NB4 (cell line): Measurements from ENCODE around the gene DICER1.

Experiments
- DNase-seq: peaks from one replicate; pipeline ENCODE4 v3.0.0; 2010; ENCODE audit warnings: low read depth
- H3K4me3 ChIP-seq: one replicate; pipeline ENCODE4 v1.5.1; 2011; ENCODE audit warnings: mild to moderate bottlenecking, low read depth, low read length, moderate library complexity
- MYC ChIP-seq: IDR thresholded peaks from 2 replicates; pipeline ENCODE4 v1.6.1; 2011; ENCODE audit warnings: low read depth, low read length
- POLR2A ChIP-seq: IDR thresholded peaks from 2 replicates; pipeline ENCODE4 v1.6.1; 2011; ENCODE audit warnings: mild to moderate bottlenecking; ENCODE audit not compliant: insufficient read length; ENCODE audit errors: extremely low read depth
- TF ChIP-seq, protein P1 (sequence below): IDR thresholded peaks from one replicate; pipeline ENCODE4 v1.5.1; 2012; ENCODE audit warnings: low read depth, low read length
- TF ChIP-seq, protein P2 (sequence below): IDR thresholded peaks from 2 replicates; pipeline ENCODE4 v1.6.1; 2011; ENCODE audit warnings: low read depth, low read length

DICER1 gene

DNA sequence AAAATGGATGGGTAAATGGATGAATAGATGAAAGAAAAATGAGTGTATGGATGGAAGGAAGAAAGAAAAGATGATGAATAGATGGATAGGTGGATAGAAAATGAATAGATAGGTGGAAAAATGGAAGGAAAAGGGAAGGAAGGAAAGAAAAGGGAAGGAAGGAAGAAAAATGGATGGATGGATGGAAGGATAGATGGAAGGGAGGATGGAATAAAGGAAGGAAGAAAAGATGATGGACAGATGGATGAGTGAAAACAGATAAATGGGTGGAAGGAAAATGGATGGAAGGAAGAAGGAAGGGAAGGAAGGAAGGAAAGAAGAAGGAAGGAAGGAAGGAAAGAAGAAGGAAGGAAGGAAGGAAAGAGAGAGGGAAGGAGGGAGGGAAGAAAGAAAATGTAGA lies 107.4 kb downstream of the DICER1 start:
- TF ChIP-seq, protein P1, sequence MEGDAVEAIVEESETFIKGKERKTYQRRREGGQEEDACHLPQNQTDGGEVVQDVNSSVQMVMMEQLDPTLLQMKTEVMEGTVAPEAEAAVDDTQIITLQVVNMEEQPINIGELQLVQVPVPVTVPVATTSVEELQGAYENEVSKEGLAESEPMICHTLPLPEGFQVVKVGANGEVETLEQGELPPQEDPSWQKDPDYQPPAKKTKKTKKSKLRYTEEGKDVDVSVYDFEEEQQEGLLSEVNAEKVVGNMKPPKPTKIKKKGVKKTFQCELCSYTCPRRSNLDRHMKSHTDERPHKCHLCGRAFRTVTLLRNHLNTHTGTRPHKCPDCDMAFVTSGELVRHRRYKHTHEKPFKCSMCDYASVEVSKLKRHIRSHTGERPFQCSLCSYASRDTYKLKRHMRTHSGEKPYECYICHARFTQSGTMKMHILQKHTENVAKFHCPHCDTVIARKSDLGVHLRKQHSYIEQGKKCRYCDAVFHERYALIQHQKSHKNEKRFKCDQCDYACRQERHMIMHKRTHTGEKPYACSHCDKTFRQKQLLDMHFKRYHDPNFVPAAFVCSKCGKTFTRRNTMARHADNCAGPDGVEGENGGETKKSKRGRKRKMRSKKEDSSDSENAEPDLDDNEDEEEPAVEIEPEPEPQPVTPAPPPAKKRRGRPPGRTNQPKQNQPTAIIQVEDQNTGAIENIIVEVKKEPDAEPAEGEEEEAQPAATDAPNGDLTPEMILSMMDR: no peak
- TF ChIP-seq POLR2A: no peak
- TF ChIP-seq, protein P2, sequence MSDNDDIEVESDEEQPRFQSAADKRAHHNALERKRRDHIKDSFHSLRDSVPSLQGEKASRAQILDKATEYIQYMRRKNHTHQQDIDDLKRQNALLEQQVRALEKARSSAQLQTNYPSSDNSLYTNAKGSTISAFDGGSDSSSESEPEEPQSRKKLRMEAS: no peak
- TF ChIP-seq MYC: no peak
- DNase-seq: no peak
- H3K4me3 ChIP-seq: no peak overlapping the region

DNA sequence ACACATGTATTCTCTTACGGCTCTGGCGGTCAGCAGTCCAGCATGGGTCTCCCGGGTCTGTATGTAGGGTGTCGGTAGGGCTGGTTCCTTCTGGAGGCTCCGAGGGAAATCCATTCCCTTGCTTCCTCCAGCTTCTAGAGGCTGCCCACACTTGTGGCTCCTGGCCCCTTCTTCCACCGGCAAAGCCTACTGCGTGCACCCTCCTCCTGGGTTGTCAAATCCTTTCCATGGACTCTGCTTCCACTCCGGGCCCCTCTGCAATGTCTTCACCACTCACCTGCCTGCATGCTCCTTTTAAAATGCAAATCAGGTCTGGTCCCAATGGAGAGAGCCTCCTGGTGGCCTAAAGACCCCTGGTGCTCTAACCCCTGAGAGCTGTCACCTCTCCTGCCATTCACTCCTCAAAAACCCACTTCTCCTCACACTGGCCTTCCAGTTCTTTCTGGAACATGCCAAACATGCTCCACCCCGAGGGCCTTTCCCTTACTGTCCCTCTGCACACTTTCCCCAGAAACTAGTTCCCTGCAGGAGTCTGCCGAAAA lies 108.5 kb downstream of the DICER1 start:
- no peak for DNase-seq
- no peak for TF ChIP-seq MYC
- TF ChIP-seq POLR2A: no peak
- TF ChIP-seq, protein P1: no peak
- no peak overlapping the region for H3K4me3 ChIP-seq

DNA sequence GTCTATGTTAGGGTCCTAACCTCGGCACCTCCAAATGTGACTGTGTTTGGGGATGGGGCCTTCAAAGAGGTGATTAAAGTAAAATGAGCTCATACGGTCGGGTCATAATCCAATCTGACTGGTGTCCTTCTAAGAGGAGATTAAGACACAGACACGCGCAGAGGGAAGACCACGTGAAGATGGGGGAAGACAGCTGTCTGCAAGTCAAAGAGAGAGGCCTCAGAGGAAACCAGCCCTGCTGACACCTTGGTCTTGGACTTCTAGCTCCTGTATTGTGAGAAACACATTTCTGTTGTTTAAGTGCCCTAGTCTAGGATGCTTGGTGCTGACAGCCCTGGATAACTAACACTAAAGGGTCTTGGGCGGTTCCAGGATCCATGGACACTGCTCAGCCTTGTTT lies 109.6 kb downstream of the DICER1 start:
- no peak for DNase-seq
- no peak for TF ChIP-seq MYC
- TF ChIP-seq, protein P2: no peak
- no peak for TF ChIP-seq POLR2A
- TF ChIP-seq, protein P1: no peak
- H3K4me3 ChIP-seq: no peak overlapping the region

DNA sequence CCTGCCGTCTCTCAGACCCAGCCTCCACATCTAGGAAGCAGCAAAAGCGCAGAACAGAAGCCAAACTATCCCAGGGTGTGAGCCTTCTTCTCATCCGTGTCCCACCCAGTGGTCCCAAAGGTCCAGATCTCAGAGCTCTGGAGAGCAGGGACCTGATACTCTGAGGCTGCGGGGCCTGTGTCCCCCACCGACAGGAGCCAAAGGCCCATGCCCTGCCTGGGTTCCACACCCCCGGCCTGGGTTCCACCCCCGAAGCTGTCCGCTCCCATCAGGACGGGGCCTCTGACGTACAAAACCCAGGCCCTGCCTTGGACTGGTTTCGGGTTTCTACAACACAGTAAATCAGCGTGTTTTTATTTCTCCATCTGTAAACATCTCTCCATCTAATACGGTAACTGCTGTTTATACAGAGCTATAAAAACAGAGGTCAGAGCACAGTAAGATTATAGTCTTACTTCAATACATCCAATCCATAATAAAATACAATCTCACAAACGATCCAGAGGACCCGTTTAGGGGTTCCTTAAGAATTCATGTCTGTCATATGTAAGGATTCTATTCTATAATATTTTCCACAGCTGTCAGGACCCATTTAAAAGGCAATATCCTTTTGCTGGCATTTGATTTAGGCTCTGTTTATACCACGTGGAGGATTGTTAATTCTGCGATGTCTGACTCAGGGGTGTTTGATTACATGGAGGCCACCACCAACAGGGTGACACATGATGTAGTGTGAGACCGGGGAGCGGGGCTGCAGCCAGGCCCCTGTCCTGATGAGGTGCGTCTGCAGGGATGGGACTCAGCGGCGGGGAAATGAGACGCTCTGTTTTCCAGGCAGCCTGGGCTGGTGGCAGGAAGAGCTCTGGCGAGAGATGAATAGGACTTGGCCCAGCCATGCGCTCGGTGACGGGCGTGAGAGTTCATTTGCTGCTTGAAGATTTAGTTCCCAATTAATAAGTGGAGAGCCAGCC lies 110.3 kb downstream of the DICER1 start:
- no peak overlapping the region for H3K4me3 ChIP-seq
- DNase-seq: no peak
- TF ChIP-seq POLR2A (no peak), MYC (no peak)
- TF ChIP-seq, protein P2: no peak
- TF ChIP-seq, protein P1: no peak

DNA sequence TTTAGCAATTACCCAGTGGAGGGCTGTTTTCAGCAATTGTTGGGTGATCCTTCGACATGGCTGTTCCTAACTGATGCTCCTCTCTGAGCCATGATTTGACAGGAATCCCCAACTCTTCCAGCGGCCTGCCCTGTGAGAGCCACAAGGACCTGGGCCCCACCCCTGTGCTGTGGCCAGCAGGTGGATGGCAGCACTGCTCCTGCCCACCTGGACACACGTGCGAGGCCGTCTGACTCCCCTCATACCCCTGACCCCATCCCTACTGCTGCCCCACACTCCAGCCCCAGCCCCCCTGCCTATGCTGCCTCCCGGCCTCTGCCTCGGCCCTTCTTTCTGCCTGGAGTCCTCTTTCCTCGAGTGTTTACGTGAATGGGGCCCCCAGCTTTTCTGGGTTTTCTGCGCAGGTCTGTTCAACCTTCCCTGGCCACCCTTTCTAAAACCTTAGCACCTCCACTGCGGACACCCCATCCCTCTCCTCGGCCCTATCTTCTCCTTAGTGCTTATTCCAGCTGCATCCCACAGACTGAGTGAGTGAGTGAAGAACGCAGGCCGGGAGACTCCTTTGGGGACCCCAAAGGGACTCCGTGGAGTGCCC lies 111.4 kb downstream of the DICER1 start:
- no peak for TF ChIP-seq POLR2A
- TF ChIP-seq MYC: no peak
- TF ChIP-seq, protein P2: no peak
- TF ChIP-seq, protein P1: no peak
- DNase-seq: no peak
- H3K4me3 ChIP-seq: no peak overlapping the region
